Activated CD8-positive, alpha-beta memory T cell treated with anti-CD3 and anti-CD28 coated beads, Interleukin-2, amount 50 U/mL, for 1 hour (primary cell): ENCODE data around the gene RELL2.

Source experiments
- DNase-seq: peaks from one replicate; pipeline ENCODE4 v3.0.0-alpha.2; 2020; ENCODE audit errors: extremely low read depth

The RELL2 gene

GRCh38 chr5:141677415-141677814 is 40.6 kb downstream of the RELL2 start:
- DNase-seq, result no peak

DNA sequence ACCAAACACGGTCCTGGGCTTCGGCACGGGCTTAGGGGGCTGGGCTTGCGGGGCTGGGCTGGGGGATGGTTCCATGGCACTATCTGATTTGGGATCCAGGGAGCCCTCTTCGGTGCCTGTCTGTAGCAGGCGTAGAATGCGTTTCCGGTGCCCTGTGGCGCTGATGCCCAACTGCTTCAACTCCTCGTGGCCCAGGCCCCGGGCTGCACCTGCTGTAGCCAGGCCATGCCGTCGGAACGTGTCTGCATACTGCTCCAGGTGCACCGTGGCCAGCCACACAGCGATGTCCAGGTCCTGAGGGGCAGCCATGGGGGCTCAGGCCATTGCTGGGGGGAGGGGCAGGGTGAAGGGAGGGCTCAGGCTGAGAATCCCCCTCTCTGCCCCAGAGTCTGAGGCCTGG is 43.4 kb downstream of the RELL2 start:
- DNase-seq, result no peak

DNA sequence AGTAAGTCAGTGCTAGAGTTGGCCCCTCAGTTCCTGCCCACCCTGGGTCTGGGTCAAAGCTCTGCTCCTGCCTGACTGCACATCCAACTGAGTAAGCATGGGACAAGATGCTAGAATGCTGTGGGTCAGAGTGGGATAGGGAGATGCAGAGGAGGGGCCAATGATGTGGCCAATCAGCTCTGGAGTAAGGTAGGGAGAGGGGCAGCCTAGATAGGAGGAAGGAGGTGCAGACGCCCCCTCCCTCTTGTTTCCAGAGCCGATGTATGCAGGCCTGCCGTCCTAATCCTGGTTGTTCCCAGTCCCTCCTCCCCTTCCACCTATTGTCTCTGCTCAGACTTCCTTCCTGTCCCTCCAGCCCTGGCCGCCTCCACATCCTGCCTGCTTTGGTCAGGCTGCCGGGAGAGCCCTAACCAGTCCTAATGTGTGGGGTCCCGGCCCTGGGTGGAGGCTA is 44.0 kb downstream of the RELL2 start:
- DNase-seq, result no peak

- DNase-seq, result no peak
Observed at GRCh38 chr5:141681295-141681694, 44.5 kb downstream of the RELL2 start.

- DNase-seq, result no peak
Observed at GRCh38 chr5:141681695-141682641, 45.2 kb downstream of the RELL2 start, which contains the start of gene ARAP3. Gene ARAP3, minus strand, starts transcription at chr5:141682230. Its CDS starts 1,744 bp downstream, at chr5:141680486.

GRCh38 chr5:141683596-141684141 is 46.9 kb downstream of the RELL2 start:
- DNase-seq, result no peak

DNA sequence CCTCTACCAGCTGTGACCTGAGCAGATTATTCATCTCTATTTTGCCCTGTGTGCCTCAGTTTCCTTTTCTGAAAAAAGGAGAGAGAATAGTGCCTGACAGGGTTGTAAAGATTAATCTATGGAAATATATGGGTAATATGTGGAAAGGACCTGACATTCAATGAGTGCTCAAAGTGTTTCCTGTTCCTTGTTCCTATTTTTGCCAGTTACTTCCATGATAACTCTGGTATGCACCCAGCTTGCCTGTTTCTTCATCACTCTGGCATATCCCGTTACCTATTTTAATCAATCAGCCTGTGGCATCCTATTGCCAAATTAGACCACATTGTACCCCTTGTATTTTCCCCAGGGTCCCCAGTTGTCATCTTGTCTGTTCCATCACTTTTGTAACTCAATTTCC is 48.8 kb downstream of the RELL2 start:
- DNase-seq, result no peak

DNA sequence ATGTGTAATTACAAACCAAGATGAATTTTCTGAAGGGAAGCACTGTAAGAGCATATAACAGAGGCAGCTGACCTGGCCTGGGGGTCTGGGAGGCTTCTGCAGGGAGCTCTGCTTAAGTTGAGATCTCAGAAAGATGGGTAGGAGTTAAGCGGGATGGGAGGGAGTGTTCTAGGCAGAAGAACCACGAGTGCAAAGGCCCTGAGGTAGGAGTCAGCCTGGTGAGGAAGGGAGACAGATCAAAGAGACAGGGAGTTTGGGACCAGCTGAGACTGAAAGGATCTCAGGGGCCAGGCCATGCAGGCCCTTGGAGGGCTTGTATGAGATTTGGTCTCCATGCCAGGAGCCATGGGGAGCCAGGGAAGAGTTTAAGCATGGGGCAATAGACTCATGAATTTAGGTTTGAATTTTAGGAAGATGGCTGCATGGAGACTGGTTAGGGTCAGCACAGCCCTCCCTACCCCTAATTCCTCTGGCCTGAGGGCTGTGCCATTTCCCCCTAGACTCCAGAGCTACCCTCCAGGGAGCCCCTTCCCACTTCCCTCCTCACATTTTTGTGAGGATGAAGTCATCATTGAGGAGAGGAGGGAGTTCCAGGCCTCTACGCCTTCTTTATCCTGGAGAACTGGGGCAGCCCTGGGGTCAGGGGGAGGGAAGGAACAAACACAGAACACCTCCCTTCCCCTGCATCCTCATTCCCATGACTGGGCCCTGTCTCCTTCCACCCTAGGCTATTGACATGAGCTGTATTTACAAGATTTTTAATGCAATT is 50.0 kb downstream of the RELL2 start:
- DNase-seq, result no peak
